HG03064 (cell line): ENCODE measurements around the gene FAM180A.

Source experiments
- ATAC-seq: cut with Tn5 transposase; IDR thresholded peaks from one replicate; pipeline ENCODE4 v1.9.1; 2021; ENCODE audit warnings: low read depth; ENCODE audit not compliant: unreplicated experiment

The FAM180A gene

DNA sequence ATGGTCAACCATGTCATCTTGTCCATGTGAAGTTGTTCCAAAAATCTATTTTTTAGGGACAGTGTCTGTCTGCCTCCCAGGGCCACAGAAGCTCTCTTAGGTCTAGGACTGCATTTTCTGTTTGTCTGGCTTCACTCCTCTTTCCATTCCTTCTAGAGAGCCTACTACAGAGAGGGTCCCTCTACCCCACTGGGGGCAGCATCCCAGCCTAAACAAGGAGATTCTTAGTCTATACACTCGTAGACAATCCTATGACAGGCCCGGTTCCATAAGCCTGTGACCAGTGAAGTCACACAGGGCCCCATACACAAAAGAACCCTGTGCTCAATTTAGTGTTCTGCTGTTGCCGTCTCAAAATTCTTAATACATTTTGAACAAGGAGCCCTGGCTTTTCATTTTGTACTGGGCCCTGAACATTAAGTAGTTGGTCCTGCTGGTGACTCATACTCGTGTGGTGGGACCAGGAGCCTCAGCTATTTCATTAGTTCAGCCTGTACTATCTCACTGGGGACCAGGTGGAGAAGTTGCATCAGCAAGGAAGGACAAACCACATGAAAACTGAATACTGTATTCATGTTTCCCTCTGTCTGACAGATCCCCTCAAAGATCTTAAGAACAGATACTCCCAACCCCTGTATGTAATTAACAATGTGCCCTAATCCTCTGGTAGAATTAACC is 23.5 kb upstream of the FAM180A start:
- no peak for ATAC-seq

DNA sequence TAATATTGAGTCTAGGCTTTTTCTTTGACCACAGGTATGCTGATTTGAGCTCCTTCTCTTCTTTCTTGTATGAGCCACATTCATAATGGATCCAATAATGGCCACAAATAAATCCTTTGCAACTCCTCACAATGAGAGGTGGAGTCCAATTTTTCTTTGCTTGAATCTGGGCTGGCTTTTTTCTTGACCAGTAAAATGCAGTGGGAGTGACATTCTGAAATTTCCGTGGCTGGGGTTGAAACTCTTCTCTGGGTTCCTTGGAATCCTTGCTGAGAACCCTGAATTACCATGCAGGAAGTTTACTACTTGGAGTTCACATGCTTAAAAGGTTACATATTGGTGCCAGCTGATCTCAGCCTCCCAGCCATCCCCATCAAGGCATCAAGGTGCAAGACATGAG is 22.4 kb upstream of the FAM180A start:
- no peak for ATAC-seq

DNA sequence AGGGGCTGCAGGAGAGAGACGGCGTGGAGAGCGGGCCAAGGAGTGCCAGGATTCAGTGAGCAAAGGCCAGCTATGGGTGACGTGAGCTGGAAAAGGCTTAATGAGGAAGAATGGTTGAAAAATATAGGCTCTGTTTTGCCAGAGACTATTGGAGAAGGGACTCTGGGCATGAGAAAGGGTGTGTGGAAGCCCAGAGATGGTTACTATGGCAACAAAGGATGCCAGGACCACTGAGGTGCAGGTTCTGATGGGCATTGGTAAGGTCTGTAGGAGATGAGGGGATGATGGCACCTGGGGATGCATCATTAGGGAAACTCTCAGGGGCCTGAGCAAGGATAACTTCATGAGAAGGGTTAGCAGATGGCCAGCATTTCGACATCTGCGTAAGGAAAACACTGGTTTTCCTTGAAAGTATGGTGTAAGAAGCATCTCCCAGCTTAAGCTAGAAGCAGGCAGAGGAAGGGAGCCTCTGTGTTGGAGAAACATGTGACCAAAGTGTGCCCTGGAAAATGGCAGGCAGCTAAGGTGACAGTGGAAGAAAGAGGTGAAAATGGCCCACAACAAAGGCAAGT is 21.6 kb upstream of the FAM180A start:
- ATAC-seq: no peak

DNA sequence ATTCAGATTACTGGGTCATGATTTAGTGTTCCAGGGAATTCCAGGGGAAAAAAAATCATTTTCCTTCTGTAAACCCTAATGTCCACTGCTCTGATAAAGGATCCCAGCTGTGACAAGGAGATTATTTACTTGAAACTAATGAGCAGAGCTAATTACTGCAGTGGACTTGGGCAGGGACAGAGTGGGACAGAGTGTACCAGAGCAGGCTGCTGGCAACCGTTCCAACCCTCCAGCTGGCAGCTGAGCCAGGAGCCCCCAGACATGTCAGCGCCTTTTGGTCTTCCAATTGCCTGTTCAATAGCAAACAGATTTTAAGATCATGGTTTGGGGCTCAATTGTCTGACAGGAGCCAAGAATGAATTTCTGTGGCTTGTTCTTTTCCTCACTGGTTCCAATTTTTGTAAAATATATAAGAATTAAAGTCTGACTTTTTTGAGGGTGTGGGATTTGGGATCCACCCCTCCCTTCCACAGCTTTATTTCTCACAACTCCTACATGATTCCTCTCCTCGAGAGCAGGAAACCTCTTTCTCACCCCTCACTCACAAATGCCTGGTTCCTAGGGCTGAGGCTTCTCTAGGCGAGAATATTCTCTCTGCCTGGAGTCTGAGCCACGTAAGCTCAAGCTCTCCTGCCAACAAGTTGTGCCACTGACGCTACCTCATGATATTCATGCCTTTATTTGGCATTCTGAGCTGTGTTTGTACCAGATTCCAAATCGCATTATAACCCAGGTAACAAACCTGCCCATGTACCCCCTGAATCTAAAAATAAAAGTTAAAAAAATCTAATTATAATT is 20.6 kb upstream of the FAM180A start:
- ATAC-seq: no peak

DNA sequence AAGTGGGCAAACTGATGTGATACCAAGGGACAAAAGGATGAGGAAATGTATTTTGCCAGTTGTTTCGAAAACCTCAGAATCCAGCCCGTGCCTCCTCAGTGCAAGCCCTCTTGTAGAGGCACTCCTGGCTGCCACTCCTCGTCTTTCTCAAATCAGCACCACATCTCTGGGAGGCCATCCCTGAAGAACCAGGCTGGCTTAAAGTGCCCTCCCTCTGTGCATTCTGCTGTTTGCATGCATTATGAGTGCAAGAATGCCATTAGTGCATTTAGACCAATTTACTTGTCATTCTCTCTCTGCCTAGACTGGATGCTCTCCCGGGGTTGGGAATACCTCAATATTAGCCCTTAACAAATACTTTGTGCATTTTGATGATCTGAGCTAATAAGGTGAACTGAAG is 19.9 kb upstream of the FAM180A start:
- no peak for ATAC-seq

DNA sequence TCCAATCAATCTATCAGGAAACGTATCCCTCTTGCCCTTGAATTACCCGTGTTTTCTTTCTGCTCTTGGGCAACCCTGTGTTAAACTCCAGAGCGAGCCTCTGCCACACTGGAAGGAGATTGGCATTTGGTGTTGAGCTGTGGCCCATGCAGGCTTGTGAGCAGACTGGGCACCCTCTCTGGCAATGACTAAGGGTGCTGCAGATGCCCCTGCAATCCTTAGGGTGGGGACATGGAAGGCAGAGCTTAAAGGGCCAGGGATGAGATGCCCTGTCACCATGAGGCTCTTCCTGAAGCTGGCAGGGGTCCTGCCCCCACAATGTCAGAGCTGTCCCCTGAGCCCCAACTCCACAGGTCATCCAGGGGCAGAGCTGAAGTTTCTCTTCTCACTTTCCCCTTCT is 19.5 kb upstream of the FAM180A start:
- ATAC-seq: no peak

DNA sequence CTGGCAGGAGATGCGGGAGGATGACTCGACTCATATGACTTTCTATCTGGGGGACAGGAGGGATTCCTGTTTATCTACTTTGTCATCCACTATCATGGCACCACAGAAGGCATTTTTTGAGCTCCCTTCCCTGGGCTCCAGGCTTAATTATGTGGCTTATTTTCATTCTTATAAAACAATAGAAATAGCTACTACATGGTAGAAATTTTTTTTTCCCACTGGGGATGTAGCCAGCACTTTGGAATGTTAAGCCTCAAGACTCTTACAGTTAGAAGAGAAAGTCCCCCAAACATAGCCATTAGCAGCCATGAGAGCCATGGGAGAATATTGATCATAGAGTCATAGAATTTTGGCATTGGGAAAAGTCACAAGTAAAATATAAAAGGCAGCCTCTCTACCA is 14.6 kb upstream of the FAM180A start:
- no peak for ATAC-seq

DNA sequence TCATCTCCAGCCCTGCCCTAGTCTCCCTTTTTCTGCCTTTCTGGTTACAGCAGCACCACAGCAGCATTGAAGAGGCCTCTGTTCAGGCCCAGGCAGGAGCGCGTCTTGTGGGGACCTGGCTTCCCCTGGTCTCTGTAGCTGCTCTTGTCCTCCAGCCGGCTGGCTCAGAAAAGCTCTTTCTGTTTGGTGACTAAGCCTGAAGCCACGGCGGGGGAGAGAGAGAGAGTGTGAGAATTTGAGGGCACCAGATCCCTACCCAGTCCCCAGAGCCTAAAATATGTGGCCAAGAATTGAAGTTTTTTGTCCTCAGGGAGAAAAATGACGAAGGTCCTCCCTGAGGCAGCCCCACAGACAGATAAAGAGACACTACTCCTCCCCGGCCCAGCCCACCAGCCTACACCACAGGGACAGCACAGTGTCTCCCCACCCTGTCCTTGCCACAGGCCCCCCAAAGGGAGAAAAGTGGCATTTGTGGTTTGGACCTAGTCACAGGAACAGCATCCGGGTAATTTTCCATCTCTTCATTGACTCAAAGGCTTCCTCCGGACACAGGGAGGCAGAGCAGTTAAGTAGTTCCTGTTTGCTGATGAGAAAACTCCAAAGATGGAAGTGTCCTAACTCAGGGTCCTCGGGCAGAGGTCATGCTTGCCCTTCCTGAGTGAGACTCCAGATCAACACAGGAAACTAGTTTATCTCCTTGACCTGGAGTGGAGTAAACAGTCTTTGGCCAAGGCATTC is 13.3 kb upstream of the FAM180A start:
- no peak for ATAC-seq

DNA sequence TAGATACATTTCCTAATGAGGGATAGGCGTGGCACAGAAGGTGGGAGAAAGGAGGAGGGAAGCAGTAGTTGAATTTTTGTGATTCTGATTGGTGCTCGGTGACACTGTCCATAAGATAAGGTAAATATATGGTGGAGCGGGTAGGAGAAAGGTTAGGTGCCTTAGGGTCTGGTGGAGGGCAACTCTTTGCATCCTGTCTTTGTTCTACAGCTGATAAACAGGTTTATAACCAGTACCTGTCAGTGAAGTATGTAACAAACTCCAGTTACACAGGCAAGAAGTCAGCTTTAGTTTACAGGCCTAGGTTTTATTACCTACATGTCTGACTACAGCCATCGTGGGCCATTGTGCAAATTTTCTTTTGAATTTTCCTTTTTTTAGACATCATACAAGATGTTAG is 10.9 kb upstream of the FAM180A start:
- no peak for ATAC-seq

DNA sequence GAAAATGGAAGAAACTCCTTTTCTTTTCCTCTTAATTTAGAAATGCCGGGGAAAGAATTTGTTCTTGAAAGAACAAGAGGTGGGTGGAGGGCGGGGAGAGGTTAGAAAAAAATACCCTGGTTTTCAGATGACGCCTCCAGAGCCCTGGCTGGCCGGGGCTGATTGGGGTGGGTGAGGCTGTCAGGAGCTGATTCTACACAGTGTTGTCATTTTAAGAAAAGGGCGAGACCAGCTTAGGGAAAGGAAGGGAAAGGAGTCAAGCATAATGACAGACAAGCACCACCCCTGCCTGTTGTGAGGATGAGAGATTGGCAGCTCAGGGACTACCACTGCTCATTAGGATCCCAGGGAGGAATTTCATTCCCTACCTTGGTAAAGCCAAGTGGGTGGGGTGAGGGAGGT is 9.9 kb upstream of the FAM180A start:
- no peak for ATAC-seq

DNA sequence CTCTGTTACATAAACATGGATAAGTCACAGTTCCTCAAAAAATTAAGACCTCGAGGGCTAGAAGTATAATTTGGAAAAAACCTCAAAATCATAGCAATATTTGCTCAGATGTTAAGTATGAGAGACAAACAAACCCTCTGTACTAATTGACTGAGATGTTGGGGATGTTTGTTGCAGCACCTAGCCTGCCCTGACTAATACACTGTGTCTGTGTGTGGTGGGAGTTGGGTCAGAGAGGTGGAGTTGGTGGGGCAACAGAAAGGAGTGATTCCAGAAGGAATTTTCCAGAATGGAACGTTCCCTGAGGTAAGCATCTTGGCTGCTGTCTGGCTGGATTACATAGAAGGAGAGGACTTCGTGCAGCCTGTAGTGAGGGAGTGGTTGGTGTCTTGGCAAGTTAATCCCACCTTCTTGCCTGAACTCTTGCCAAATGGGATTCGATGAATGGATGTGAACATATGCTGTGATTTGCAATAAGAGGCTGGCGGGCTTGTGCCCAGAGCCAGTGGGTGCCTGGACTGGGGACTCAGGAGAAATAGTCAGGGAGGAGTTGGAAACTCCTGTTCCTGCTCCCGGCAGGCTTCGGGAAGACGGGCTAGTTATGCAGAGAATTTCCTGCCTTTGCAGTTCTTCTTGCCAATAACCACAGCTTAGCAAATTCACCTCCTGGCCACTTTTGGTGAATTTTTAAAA is 9.3 kb upstream of the FAM180A start:
- ATAC-seq: no peak

DNA sequence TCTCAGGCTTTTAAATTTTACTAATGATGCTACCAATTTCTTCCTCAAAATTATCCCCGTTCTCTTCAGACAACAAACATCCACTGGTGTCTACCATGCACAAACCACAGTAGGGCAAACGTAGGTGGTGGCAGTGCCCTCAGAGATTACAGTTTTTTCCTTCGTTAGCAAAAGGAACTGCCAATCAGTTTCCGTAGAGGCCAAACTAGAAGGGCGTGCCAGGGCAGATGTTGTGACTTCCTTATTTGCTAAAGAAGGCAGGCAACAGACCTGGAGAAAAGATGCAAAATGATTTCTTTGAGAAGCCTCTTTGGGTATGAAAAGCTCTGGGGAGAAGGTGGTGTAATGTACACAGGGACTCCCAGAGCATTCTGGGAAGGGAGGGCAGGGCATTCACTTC is 7.6 kb upstream of the FAM180A start:
- ATAC-seq: no peak

DNA sequence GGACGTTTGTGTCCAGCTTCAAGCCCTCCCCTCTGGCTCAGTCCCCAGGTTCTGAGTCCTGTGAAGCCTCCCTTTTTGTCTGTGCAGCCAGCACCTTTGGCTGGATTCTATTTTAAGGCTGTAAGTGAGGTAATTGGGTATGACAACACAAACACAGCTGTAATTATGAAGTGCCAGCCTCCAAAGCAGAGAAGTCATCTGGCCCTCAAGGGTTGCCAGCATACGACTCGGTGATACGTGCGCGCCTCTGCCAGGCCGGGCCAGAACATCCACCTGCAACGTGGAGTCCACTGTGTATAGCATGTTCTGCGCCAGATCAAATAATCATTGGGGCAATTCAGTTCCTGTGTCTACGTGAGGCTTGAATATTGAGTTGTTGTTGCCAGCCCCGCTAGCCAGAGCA is 6.7 kb upstream of the FAM180A start:
- ATAC-seq: no peak

DNA sequence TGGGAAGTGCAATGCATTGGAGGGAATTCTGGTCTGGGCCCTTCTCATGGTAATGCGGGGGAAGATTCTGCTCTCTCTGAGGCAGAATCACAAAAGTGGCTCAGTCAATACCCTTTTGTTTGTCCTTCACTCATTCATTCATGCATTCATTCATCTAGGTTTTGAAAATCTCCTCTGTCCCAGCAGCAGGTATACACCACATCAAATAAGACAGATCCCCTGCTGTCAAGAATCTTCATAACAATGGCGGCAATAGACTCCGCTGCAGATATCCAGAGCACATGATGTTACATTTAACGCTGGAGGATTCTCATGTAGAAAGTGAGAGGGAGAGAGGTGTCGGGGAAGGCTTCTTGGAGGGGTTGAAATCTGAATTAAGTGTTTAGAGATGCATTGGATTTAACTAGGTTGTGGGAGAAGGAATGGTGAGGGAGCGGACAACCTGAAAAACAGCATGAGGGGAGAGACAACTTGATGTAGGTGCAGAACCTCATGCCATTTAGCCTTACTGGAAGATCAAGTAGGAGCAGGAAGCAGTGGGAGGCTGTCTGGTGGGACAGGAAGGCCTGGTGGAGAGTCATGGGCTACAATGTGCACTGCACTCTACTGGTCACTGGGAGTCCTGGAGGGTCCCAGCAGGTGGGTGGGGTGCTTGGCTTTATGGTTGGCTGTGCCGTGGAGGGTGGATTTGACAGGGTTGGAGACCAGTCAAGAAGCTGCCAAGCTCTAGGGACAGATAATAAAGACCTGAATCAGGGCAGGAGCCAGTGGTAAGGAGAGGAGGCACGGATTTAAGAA is 5.2 kb upstream of the FAM180A start:
- no peak for ATAC-seq

DNA sequence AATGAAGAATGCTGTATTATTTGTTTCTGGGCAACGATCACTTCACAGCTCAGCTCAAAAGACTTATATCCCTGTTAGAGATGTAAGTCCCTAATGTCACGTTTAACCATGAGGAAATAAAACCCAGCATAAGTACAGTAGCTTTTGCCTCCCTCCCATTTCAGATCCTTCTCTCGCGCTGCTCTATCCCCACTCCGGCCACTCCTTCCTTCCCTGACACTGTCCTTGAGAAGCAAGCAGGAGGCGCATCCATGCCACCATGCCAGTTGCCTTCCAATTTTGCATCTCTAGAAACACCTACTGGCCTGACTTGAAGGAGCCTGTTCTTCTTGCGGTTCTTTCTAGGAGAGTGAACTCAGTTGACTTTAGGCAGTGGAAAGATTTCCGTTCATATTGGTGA is 1.2 kb downstream of the FAM180A start:
- ATAC-seq: no peak

DNA sequence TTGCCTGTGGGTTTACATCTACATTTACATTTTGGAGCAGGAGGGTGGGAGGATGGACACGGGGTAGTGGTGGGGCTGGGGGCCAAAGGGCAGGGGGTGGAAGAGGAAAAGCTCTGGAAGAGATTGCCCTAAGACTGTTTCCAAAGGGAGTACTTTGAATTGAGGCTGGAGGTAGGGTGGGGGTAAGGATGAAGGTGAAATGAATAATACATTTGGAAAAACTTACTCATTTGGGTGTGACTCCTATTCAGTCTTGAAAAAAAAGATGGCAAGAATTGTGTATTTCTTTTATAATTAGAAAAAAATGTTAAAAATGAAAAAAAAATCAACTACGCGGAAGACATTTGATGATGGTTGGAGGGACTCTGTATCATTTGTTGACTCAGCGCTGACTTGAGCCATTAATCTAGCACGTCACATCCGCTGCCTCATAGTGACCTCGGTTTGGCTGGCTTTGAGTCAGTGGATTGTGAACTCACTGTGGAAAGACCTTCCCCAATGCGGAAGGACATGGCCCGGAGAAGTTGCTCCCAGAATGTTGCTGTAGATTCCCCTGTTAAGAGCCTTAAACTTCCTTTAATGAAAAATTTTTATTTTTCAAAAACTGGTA is 2.8 kb downstream of the FAM180A start:
- ATAC-seq: no peak

DNA sequence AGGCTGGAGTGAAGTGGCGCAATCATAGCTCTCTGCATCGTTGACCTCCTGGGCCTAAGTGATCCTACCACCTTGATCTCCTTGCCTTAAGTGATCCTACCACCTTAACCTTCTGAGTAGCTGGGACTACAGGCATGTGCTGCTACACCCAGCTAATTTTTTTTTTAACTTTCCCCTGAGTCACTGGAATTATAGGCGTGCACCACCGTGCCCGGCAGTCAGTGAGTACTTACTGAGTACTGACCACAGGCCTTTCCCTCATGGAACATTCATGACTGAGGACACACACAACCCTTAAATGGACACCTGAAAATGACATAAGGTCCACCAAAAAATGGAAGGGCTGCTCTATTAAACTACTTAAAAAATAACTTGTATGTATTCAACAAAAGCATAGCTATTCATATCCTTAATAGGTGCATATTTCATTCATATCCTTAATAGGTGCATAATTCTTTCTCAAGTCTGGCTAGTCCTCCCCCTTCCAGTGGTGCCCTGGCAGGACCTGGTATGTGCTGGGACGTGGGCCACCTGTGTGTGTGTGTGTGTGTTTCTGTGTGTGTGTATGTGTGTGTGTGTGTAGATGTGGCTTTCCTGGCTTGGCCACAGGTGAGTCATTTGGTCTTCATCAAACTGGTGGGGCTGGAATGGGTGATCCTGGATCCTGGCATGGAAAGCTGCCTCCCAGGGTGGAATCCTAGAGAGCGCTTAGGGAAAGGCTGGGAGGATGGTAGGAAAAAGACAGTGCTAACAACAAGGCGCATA is 3.5 kb downstream of the FAM180A start:
- ATAC-seq: no peak

DNA sequence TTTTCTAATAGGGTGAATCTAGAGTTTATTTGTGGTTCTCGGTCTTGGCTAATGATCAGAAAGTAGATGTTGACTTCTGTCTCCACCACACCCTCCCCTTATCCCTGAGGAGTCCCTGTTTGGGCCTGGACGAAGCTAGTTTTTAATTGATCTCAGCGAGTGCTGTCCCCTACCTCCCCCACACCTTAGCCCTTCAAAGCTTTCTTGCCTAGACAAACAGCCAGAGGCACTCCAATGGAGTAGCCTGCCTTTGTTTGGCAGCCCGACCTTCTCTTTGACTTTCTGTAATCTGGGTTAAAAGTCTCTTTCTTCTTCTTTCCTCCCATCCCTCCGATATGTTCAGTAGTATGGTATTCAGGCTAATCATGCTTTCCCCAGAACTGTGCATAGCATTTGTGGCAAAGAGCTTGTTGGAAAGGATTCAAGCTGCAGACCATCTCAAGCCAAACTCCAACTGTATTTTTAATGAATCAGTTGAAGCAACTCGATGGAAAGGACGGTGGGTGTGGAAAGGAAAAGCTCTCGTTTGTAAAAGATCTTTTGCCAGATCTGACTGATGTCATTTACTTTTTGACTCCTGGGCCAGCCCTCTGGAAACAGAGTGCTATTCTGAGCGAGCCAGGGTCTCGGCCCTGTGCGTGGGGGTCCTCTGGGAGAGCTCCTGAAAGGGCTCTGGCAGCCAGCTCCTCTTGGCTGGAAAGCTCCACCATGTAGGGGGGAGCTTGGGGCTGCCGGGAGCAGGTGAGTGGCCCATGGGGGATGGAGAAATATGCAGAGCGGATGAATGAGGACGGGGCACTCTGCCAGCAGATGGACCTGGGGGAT is 4.5 kb downstream of the FAM180A start:
- no peak for ATAC-seq
